HepG2 (cell line): ENCODE data around the gene MEF2B. TPM values are rescaled to one million over a fixed set of nuclear protein-coding genes. Genes with fewer than 3 reads are reported as not detected.

Experiments
- ATAC-seq: fragments of 200-7000 bp; cut with Tn5 transposase; 3 replicates; pipeline ENCODE4 v1.9.1; 2020; ENCODE audit warnings: mild to moderate bottlenecking, moderate library complexity
- BruUV-seq: library from RNA; stranded (reverse); fragments of 400-500 nt; replicated peaks from 2 replicates; lab custom pipeline; 2021; lab: Mats Ljungman, UMichigan
- CTCF ChIA-PET: fragments of 300-600 bp; formaldehyde crosslinking; extraction: SDS; loops from one replicate; lab custom pipeline; 2021; ENCODE audit warnings: low total read pairs, inconsistent platforms, low intra/inter-chr PET ratio; lab: Yijun Ruan, JAX
- POLR2A ChIA-PET: fragments of 350-600 bp; sonication (Branson Sonifier 250); formaldehyde crosslinking; loops from one replicate; lab custom pipeline; 2020; ENCODE audit warnings: antibody characterized with exemption, inconsistent platforms; lab: Yijun Ruan, JAX
- DNase-seq: peaks from one replicate; pipeline ENCODE4 v3.0.0-alpha.2; 2015; ENCODE audit warnings: low spot score
- FAIRE-seq: peaks from 3 replicates; lab custom pipeline; 2011; peaks lifted over from hg19 to GRCh38; lab: Jason Lieb, UNC
- H2AFZ ChIP-seq: one replicate; pipeline ENCODE4 v1.6.1; 2011; ENCODE audit warnings: low read length, inconsistent platforms
- H3K27ac ChIP-seq: fragments of 300-600 bp; 3 replicates; pipeline ENCODE4 v1.8.0; 2011; ENCODE audit warnings: mixed run types, mild to moderate bottlenecking, mixed read lengths, low read length, inconsistent platforms; ENCODE audit not compliant: insufficient read depth; ENCODE audit errors: extremely low read length
- H3K27me3 ChIP-seq, 2 experiments: fragments of 200-600 bp in 1 of 2; 2 replicates in 1 of 2; 3 replicates in 1 of 2; pipeline versions ENCODE4 v1.6.0 to v1.8.0; 2011; ENCODE audit warnings: low read length in 2 of 2, mild to moderate bottlenecking in 2 of 2, moderate library complexity in 2 of 2, inconsistent platforms in 1 of 2; ENCODE audit not compliant: insufficient read depth in 2 of 2, control insufficient read depth in 1 of 2
- H3K36me3 ChIP-seq, 2 experiments: fragments of 200-600 bp in 1 of 2; replicated peaks in 1 of 2; 2 replicates in 1 of 2; 3 replicates in 1 of 2; pipeline versions ENCODE4 v1.5.1 to v1.8.0; 2011; ENCODE audit warnings: low read length in 2 of 2, inconsistent platforms in 1 of 2; ENCODE audit not compliant: insufficient read depth in 2 of 2, control insufficient read depth in 1 of 2
- H3K4me1 ChIP-seq: 2 replicates; pipeline ENCODE4 v1.5.1; 2012; ENCODE audit warnings: low read length, inconsistent platforms; ENCODE audit not compliant: insufficient read depth
- H3K4me2 ChIP-seq: 2 replicates; pipeline ENCODE4 v1.6.0; 2011; ENCODE audit warnings: low read depth, low read length, inconsistent platforms
- H3K4me3 ChIP-seq, 3 experiments: fragments of 200-600 bp in 1 of 3; sonication (generic), shearing (Covaris generic) in 1 of 3; replicated peaks in 1 of 3; 2 replicates each; pipeline ENCODE4 v1.5.1; 2011 to 2016; ENCODE audit warnings: low read length in 3 of 3, inconsistent platforms in 2 of 3, low read depth in 2 of 3, mild to moderate bottlenecking in 2 of 3, control low read depth in 1 of 3, mixed read lengths in 1 of 3; ENCODE audit not compliant: insufficient read depth in 1 of 3
- H3K79me2 ChIP-seq: one replicate; pipeline ENCODE4 v1.6.1; 2011; ENCODE audit warnings: low read length, inconsistent platforms; ENCODE audit not compliant: insufficient read depth
- H3K9ac ChIP-seq: 2 replicates; pipeline ENCODE4 v1.6.0; 2011; ENCODE audit warnings: mild to moderate bottlenecking, low read depth, low read length, inconsistent platforms; ENCODE audit not compliant: insufficient read depth
- H3K9me3 ChIP-seq: 2 replicates; pipeline ENCODE4 v1.5.1; 2012; ENCODE audit warnings: mild to moderate bottlenecking, low read length
- H4K20me1 ChIP-seq: 2 replicates; pipeline ENCODE4 v1.6.0; 2011; ENCODE audit warnings: inconsistent platforms, mild to moderate bottlenecking, low read length, moderate library complexity; ENCODE audit not compliant: insufficient read depth
- GATAD1 ChIP-seq: IDR thresholded peaks from 2 replicates; pipeline ENCODE4 v1.6.1; 2016; ENCODE audit warnings: missing genetic modification reagents, missing compliant biosample characterization
- TSC22D2 ChIP-seq: sonication (generic); formaldehyde crosslinking; IDR thresholded peaks from 2 replicates; pipeline ENCODE4 v1.5.1; 2020; ENCODE audit warnings: missing genetic modification reagents, mild to moderate bottlenecking, borderline replicate concordance
- ZNF326 ChIP-seq: sonication (generic); formaldehyde crosslinking; IDR thresholded peaks from 2 replicates; pipeline ENCODE4 v1.4.0; 2020; ENCODE audit warnings: missing genetic modification reagents, borderline replicate concordance
- WGBS: methylation state at CpG from one replicate; pipeline ENCODE4 v1.1.6; 2017; ENCODE audit warnings: low lambda C conversion rate; 5-methylcytosine and 5-hydroxymethylcytosine counted together
- in situ Hi-C: cut with HindIII; loops from 2 replicates; pipeline ENCODE4 v1.10.0; 2017; ENCODE audit warnings: low pct_unique_long_range_greater_than_20kb; ENCODE audit not compliant: extremely low pct_ligation_motif_present
- intact Hi-C: fragments of 100-400 bp; cut with micrococcal nuclease; formaldehyde crosslinking; loops from one replicate; pipeline ENCODE4 v1.10.0; 2022; ENCODE audit not compliant: unreplicated experiment
- polyA plus RNA-seq, 8 experiments: library from polyadenylated mRNA; depleted of rRNA in 3 of 8; stranded (reverse) in 7 of 8; unstranded in 1 of 8; fragments of >200 nt; fragmentation: Illumina TruSeq in 4 of 8; extraction: Trizol in 4 of 8; gene quantifications; 2 replicates each; pipeline versions ENCODE4 v1.2.1 to v1.2.3, GENCODE V29; 2011 to 2016; ENCODE audit warnings: low read depth in 4 of 8, missing spikeins in 1 of 8, mixed read lengths in 1 of 8; ENCODE audit not compliant: insufficient read depth in 1 of 8
- total RNA-seq, 5 experiments: library from RNA; depleted of rRNA; stranded (reverse); fragments of >200 nt; fragmentation: Illumina TruSeq; extraction: Trizol; gene quantifications; 2 replicates each; pipeline ENCODE4 v1.2.3, GENCODE V29; 2016; ENCODE audit warnings: low read depth in 1 of 5
- TF ChIP-seq, protein P1 (sequence below), 2 experiments: sonication (generic) in 1 of 2; formaldehyde crosslinking in 1 of 2; IDR thresholded peaks; 2 replicates each; pipeline versions ENCODE4 v1.4.0 to v1.6.1; 2016 to 2020; ENCODE audit warnings: borderline replicate concordance in 1 of 2, low read depth in 1 of 2, mild to moderate bottlenecking in 1 of 2, missing genetic modification reagents in 1 of 2
- TF ChIP-seq, protein P2 (sequence below): sonication (generic); formaldehyde crosslinking; IDR thresholded peaks from 2 replicates; pipeline ENCODE4 v1.5.0; 2020; ENCODE audit warnings: mild to moderate bottlenecking, missing genetic modification reagents, moderate library complexity

The MEF2B gene
- total and polyA plus RNA-seq, 2 of the 13 experiments (the other 11 are each of a cell fraction or from before 2014, with no cell fraction given): 1.2 to 1.7 TPM

DNA sequence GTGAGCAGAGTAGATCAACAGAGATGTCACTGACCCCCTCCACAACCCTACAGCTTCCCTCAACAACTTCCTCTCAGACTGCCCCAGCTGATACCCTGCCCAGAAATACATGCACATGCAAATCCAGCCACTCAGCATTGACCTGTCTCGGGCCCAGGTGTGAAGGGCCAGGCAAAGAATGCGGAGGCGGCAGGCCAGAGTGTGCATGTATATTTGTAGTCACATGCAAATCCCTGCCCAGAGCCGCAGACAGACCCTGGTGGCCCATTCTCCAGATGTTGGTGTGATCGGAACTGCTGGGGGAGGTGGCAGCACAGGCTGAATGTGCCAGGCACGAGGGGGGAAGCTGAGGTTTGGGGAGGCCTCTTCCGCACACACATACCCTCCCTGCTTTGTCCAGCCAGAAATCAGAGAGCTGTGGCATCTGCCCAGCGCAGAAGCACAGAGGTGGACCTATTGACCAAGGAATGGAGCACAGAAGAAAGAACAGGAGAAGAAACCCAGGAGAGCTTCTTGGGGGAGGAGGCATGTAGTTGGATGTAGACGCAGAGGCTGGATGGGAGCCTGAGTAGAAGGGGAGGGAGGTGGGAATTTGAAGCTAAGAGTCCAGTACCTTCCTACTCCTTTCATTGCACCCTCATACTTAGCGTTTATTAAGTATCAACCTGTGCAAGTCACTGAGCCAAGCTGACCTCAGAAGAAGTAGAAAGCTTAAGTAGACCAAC, 14.4 kb downstream of the MEF2B start (continued):
- TF ChIP-seq, protein P1, sequence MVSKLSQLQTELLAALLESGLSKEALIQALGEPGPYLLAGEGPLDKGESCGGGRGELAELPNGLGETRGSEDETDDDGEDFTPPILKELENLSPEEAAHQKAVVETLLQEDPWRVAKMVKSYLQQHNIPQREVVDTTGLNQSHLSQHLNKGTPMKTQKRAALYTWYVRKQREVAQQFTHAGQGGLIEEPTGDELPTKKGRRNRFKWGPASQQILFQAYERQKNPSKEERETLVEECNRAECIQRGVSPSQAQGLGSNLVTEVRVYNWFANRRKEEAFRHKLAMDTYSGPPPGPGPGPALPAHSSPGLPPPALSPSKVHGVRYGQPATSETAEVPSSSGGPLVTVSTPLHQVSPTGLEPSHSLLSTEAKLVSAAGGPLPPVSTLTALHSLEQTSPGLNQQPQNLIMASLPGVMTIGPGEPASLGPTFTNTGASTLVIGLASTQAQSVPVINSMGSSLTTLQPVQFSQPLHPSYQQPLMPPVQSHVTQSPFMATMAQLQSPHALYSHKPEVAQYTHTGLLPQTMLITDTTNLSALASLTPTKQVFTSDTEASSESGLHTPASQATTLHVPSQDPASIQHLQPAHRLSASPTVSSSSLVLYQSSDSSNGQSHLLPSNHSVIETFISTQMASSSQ (IDR thresholded peaks at IDR 0.05; ENCODE audit: low read depth): no peak
- TF ChIP-seq, protein P1 (CRISPR knock-in tag; IDR thresholded peaks at IDR 0.05; ENCODE audit: borderline replicate concordance): no peak
- TF ChIP-seq, all 625 proteins: peak for 0

DNA sequence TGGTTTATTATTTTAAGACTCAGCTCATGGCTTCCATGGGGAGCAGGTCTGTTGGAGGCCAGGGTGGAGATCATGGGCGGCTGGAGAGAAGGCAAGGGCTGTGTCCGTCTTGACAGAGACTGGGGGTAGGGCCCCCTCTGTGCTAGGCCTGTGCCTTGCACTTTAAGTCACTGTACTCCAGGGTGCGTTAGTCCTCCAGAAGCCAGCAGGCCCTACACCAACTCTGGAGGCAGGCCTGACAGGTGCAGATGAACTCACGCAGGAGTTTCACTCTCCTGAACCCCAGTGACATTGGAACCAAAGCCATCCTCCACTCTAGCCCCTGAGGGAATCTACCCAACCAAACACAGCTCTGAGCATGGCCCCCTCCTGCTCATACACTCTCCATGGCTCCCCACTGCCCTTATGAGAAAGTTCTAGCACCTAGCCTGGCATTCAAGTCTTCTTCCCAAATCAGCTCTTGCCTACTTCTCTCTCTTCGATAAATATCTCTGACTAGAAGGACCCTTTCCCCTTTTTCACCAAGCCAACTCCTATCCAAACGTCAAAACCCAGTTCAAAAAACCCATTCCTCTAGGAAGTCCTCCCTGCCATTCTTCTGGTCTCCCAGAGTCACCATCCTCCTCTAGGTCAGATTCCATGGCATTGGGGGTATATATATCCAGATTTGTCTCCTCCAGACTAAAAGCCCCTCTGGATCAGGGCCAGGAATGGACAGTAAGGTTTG, 15.1 kb downstream of the MEF2B start:
- TF ChIP-seq TSC22D2 (CRISPR knock-in tag) (no peak), GATAD1 (CRISPR knock-in tag) (no peak), ZNF326 (CRISPR knock-in tag) (no peak)
- TF ChIP-seq, protein P2, sequence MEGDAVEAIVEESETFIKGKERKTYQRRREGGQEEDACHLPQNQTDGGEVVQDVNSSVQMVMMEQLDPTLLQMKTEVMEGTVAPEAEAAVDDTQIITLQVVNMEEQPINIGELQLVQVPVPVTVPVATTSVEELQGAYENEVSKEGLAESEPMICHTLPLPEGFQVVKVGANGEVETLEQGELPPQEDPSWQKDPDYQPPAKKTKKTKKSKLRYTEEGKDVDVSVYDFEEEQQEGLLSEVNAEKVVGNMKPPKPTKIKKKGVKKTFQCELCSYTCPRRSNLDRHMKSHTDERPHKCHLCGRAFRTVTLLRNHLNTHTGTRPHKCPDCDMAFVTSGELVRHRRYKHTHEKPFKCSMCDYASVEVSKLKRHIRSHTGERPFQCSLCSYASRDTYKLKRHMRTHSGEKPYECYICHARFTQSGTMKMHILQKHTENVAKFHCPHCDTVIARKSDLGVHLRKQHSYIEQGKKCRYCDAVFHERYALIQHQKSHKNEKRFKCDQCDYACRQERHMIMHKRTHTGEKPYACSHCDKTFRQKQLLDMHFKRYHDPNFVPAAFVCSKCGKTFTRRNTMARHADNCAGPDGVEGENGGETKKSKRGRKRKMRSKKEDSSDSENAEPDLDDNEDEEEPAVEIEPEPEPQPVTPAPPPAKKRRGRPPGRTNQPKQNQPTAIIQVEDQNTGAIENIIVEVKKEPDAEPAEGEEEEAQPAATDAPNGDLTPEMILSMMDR (CRISPR knock-in tag): 0 out of 2 replicates have a peak, but pooled peaks have one; percentile 19
- DNase-seq: no peak
- H3K36me3 ChIP-seq: no peaks in the 10 kb centered on the region
- in situ Hi-C loops (no loop called here), intact Hi-C loops (no loop called here)
- WGBS: 78% methylated on average over 5 of the region's 6 CpGs
- no peaks in the 10 kb centered on the region for H4K20me1 ChIP-seq
- no TSS peak for BruUV-seq
- peak; percentile 49; the same call in 2 of the 3 replicates for ATAC-seq
- no peaks in the 10 kb centered on the region for H3K9me3 ChIP-seq
- H3K4me2 ChIP-seq: no peak overlapping the region
- H2AFZ ChIP-seq: no peak overlapping the region
- H3K9ac ChIP-seq: no peak overlapping the region
- ChIA-PET CTCF (no interaction called here), POLR2A (no interaction called here)
- no peak overlapping the region for H3K27ac ChIP-seq
- H3K4me1 ChIP-seq: no peaks in the 10 kb centered on the region
- H3K27me3 ChIP-seq: no peaks in the 10 kb centered on the region
- H3K4me3 ChIP-seq: no peak overlapping the region
- no peak for FAIRE-seq
- no peaks in the 10 kb centered on the region for H3K79me2 ChIP-seq
